B cell (primary cell): ENCODE data around the gene RPP14. TPM values are rescaled to one million over a fixed set of nuclear protein-coding genes. Genes with fewer than 3 reads are reported as not detected.

Experiments used
- ATAC-seq: fragments of 200-7000 bp; cut with Tn5 transposase; one replicate; pipeline ENCODE4 v1.10.0; 2021; ENCODE audit warnings: low read depth, mild to moderate bottlenecking, moderate number of reproducible peaks, moderate library complexity
- CTCF ChIA-PET: fragments of 350-600 bp; sonication (Branson Sonifier 250); formaldehyde crosslinking; loops from one replicate; lab custom pipeline; 2021; ENCODE audit warnings: antibody characterized with exemption, inconsistent platforms; lab: Charles Lee
- POLR2A ChIA-PET: fragments of 350-600 bp; sonication (Branson Sonifier 250); formaldehyde crosslinking; loops from one replicate; lab custom pipeline; 2021; ENCODE audit warnings: antibody characterized with exemption; lab: Charles Lee
- DNase-seq: peaks from one replicate; pipeline ENCODE4 v3.0.0; 2013
- H2AFZ ChIP-seq: 2 replicates; pipeline ENCODE4 v1.6.1; 2012; ENCODE audit warnings: mild to moderate bottlenecking, low read depth, low read length; ENCODE audit not compliant: insufficient read depth, poor library complexity, severe bottlenecking
- H3K27ac ChIP-seq, 2 donors: 1 replicate in 1 of 2; 2 replicates in 1 of 2; pipeline ENCODE4 v1.5.1; 2012 to 2013; ENCODE audit warnings: low read length in 2 of 2, mild to moderate bottlenecking in 2 of 2, moderate library complexity in 1 of 2
- H3K27me3 ChIP-seq, 4 experiments: fragments of 200-600 bp in 1 of 4; sonication (generic) in 1 of 4; replicated peaks in 1 of 4; 1 replicate in 2 of 4; 2 replicates in 2 of 4; pipeline versions ENCODE4 v1.6.1 to v1.7.0; 2013 to 2016; ENCODE audit warnings: low read length in 3 of 4, mild to moderate bottlenecking in 2 of 4, mixed read lengths in 1 of 4, moderate library complexity in 1 of 4; ENCODE audit not compliant: insufficient read depth in 4 of 4, control insufficient read depth in 3 of 4; ENCODE audit errors: control extremely low read depth in 1 of 4
- H3K36me3 ChIP-seq, 2 experiments: replicated peaks in 1 of 2; 1 replicate in 1 of 2; 2 replicates in 1 of 2; pipeline versions ENCODE4 v1.6.1 to v1.7.1; 2013; ENCODE audit warnings: low read length in 1 of 2; ENCODE audit not compliant: insufficient read depth in 2 of 2, control insufficient read depth in 1 of 2; ENCODE audit errors: control extremely low read depth in 1 of 2, extremely low read depth in 1 of 2
- H3K4me1 ChIP-seq, 2 donors: fragments of 200-600 bp in 1 of 2; sonication (generic) in 1 of 2; 1 replicate in 1 of 2; 2 replicates in 1 of 2; pipeline versions ENCODE4 v1.5.1 to v1.6.1; 2013 to 2017; ENCODE audit warnings: low read length in 2 of 2; ENCODE audit not compliant: control insufficient read depth in 2 of 2, insufficient read depth in 2 of 2
- H3K4me2 ChIP-seq: replicated peaks from 2 replicates; pipeline ENCODE3; 2012; ENCODE audit warnings: mild to moderate bottlenecking, low read depth, low read length; ENCODE audit not compliant: poor library complexity, severe bottlenecking
- H3K4me3 ChIP-seq, 5 experiments: fragments of 200-600 bp in 1 of 5; sonication (generic) in 1 of 5; 1 replicate in 3 of 5; 2 replicates in 2 of 5; pipeline versions ENCODE4 v1.5.1 to v1.7.0; 2011 to 2016; ENCODE audit warnings: low read length in 4 of 5, mild to moderate bottlenecking in 4 of 5, low read depth in 2 of 5, control low read depth in 1 of 5, moderate library complexity in 1 of 5; ENCODE audit not compliant: insufficient read depth in 1 of 5; ENCODE audit errors: control extremely low read depth in 1 of 5, extremely low read depth in 1 of 5
- H3K79me2 ChIP-seq: fragments of 200-600 bp; sonication (generic); one replicate; pipeline ENCODE4 v1.6.0; 2016; ENCODE audit warnings: low read length; ENCODE audit not compliant: control insufficient read depth, insufficient read depth
- H3K9ac ChIP-seq: fragments of 200-600 bp; sonication (generic); 2 replicates; pipeline ENCODE4 v1.6.1; 2017; ENCODE audit warnings: mild to moderate bottlenecking, low read length, moderate library complexity
- H3K9me3 ChIP-seq, 3 donors: one replicate each; pipeline versions ENCODE4 v1.6.1 to v1.7.1; 2013; ENCODE audit warnings: low read length in 2 of 3; ENCODE audit not compliant: control insufficient read depth in 2 of 3, insufficient read depth in 1 of 3; ENCODE audit errors: control extremely low read depth in 1 of 3
- H4K20me1 ChIP-seq: 2 replicates; pipeline ENCODE4 v1.6.0; 2012; ENCODE audit warnings: mild to moderate bottlenecking, low read length; ENCODE audit not compliant: insufficient read depth, control insufficient read depth, poor library complexity, severe bottlenecking
- H3K27ac Mint-ChIP-seq: one replicate; pipeline ENCODE4 v1.8.0; 2021; ENCODE audit warnings: mixed read lengths
- H3K27me3 Mint-ChIP-seq: one replicate; pipeline ENCODE4 v1.8.0; 2021; ENCODE audit warnings: mixed read lengths
- H3K4me1 Mint-ChIP-seq: one replicate; pipeline ENCODE4 v1.8.0; 2021; ENCODE audit warnings: mixed read lengths
- H3K4me3 Mint-ChIP-seq: one replicate; pipeline ENCODE4 v1.8.0; 2021; ENCODE audit warnings: mixed read lengths
- H3K9me3 Mint-ChIP-seq: one replicate; pipeline ENCODE4 v1.8.0; 2022; ENCODE audit warnings: mixed read lengths; ENCODE audit not compliant: insufficient read depth
- CTCF ChIP-seq: fragments of 200-600 bp; IDR thresholded peaks from one replicate; pipeline ENCODE4 v1.8.0; 2022; ENCODE audit warnings: antibody characterized with exemption, mild to moderate bottlenecking
- EZH2 ChIP-seq: IDR thresholded peaks from 2 replicates; pipeline ENCODE4 v1.6.1; 2012; ENCODE audit warnings: borderline replicate concordance, low read depth, mild to moderate bottlenecking, moderate library complexity, low read length; ENCODE audit not compliant: insufficient read depth, poor library complexity, severe bottlenecking
- WGBS: methylation state at CpG from one replicate; pipeline ENCODE4 v1.1.5; 2013; ENCODE audit warnings: missing lambda C conversion rate; ENCODE audit not compliant: insufficient coverage; 5-methylcytosine and 5-hydroxymethylcytosine counted together
- intact Hi-C: fragments of 100-400 bp; cut with micrococcal nuclease; formaldehyde crosslinking; loops from one replicate; pipeline ENCODE4 v1.10.0; 2022
- polyA plus RNA-seq: library from polyadenylated mRNA; depleted of rRNA; stranded (reverse); fragments of >200 nt; gene quantifications from 2 replicates; pipeline ENCODE4 v1.2.3, GENCODE V29; 2012
- total RNA-seq, 2 donors: library from RNA; stranded (reverse); fragments of 120-200 nt in 1 of 2; gene quantifications; 1 replicate in 1 of 2; 2 replicates in 1 of 2; pipeline versions ENCODE4 v1.2.3 to v1.2.4, GENCODE V29; 2013 to 2022

The RPP14 gene
- total and polyA plus RNA-seq, 2 donors (not counting 1 experiment from before 2014, with no cell fraction given), result 4.7 to 17.9 TPM

DNA sequence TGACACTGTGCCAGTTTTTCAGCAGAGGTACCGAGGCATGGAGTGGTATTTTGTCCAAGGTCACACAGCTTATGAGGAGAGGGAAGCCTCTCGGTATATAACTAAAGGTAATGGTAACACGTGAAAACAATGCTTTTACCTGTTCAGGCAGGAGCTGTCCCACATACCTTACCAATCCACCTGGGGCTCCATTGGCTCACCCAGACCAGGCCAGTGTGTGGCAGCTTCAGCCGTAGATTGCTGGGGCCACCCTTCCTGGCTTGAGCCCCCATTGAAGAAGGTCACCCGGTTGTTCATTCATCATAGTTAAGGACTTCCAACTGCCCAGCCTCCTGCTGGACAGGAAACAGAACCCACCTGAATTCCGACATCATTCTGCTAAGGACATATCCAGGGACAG is 9.2 kb upstream of the RPP14 start:
- Histone ChIP-seq H2AFZ (no peak overlapping the region), H3K27ac (no peak overlapping the region), H3K79me2 (no peaks in the 10 kb centered on the region), H3K36me3 (no peaks in the 10 kb centered on the region), H4K20me1 (no peaks in the 10 kb centered on the region), H3K9me3 (peaks cover 0 to 13% (median 9%) of the 10 kb centered on the region in 3 donors), H3K4me2 (no peak overlapping the region), H3K4me3 (no peak overlapping the region), H3K4me1 (no peaks in the 10 kb centered on the region), H3K9ac (no peak overlapping the region), H3K27me3 (no peaks in the 10 kb centered on the region)
- 92% methylated on average over 4 of the region's 6 CpGs for WGBS
- ChIA-PET POLR2A (no interaction called here), CTCF (interaction anchor here (0.8 to 13.5 kb wide), 5 partner anchors 10 to 113 kb away, joined by 3 to 334 read pairs (median 4); partner anchors contain the start of genes HTD2 and RPP14)
- ATAC-seq, result no peak
- Mint-ChIP-seq H3K4me1 (no peaks in the 10 kb centered on the region), H3K27me3 (no peaks in the 10 kb centered on the region), H3K4me3 (no peak overlapping the region), H3K9me3 (no peaks in the 10 kb centered on the region), H3K27ac (no peak overlapping the region)
- intact Hi-C loops, result no loop called here
- TF ChIP-seq EZH2, result no peak
- no peak for TF ChIP-seq CTCF
- DNase-seq, result no peak

GRCh38 chr3:58298190-58298589 is 7.9 kb upstream of the RPP14 start:
- WGBS, result 76% methylated on average over 3 of the region's 3 CpGs

More at GRCh38 chr3:58298190-58298589, 7.9 kb upstream of the RPP14 start:
- ChIA-PET CTCF (interaction anchor here (0.9 to 13.5 kb wide), 5 partner anchors 8 to 193 kb away, joined by 4 to 334 read pairs (median 7); partner anchors contain the start of genes HTD2 and RPP14), POLR2A (no interaction called here)
- Histone ChIP-seq H3K27ac (no peak overlapping the region), H4K20me1 (no peaks in the 10 kb centered on the region), H3K79me2 (no peaks in the 10 kb centered on the region), H3K9ac (no peak overlapping the region), H3K36me3 (no peaks in the 10 kb centered on the region), H3K4me3 (no peak overlapping the region), H3K4me2 (no peak overlapping the region), H3K4me1 (no peaks in the 10 kb centered on the region), H3K9me3 (peaks cover 0 to 14% (median 14%) of the 10 kb centered on the region in 3 donors), H2AFZ (no peak overlapping the region), H3K27me3 (no peaks in the 10 kb centered on the region)
- ATAC-seq (no peak), DNase-seq (no peak)
- Mint-ChIP-seq H3K27me3 (no peaks in the 10 kb centered on the region), H3K9me3 (no peaks in the 10 kb centered on the region), H3K4me3 (no peak overlapping the region), H3K27ac (no peak overlapping the region), H3K4me1 (no peaks in the 10 kb centered on the region)
- intact Hi-C loops, result no loop called here
- TF ChIP-seq CTCF (no peak), EZH2 (no peak)
